IPS-NIHi7 (cell line): ENCODE results near the gene DOK5.

Source experiments
- DNase-seq: peaks from one replicate; pipeline ENCODE4 v3.0.0; 2012; ENCODE audit warnings: mixed read lengths; ENCODE audit errors: extremely low spot score

Gene DOK5

DNA sequence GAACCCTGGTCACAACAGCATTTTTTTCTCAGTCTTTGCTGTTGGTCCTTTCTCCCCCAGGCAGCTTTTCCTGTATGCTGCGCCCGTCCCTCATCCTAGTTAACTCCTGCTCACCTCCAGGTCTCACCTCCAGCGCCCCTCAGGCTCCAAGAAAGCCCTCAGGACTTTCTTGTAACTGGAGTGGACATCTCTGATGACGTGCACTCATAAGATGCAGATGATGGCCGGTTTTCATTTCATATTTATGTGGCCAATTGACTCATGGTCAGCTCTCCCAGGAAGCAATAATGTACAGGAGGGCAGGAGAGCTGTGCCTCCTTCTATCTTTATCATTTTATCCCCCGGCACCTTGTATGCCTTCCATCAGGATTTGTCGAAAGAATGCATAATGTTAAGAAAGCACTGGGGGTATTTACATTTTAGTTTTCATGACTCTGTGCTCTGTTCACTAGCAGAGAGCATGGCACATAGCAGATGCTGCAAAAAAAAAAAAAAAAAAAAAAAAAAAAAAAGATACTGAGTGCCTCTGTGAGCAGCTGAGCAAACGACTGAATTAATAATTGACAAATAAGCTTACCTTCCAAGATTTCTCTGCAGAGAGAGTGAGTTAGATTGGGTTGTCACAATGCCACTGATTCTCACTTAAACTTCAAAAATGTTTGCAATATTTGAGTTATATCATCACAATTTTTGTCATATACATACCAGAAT is 170.2 kb downstream of the DOK5 start:
- DNase-seq: no peak

DNA sequence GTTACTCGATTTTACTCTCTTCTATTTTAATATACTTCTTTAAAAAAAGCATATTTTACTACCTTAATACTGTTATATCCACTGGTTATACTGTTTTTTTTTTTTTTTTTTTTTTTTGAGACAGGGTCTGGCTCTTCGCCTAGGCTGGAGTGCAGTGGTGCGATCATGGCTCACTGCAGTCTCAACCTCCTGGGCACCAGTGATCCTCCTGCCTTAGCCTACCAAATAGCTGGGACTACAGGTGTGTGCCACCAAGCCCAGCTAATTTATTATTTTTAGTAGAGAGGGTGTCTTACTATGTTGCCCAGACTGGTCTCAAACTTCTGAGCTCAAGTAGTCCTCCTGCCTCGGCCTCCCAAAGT is 170.7 kb downstream of the DOK5 start:
- DNase-seq: no peak

DNA sequence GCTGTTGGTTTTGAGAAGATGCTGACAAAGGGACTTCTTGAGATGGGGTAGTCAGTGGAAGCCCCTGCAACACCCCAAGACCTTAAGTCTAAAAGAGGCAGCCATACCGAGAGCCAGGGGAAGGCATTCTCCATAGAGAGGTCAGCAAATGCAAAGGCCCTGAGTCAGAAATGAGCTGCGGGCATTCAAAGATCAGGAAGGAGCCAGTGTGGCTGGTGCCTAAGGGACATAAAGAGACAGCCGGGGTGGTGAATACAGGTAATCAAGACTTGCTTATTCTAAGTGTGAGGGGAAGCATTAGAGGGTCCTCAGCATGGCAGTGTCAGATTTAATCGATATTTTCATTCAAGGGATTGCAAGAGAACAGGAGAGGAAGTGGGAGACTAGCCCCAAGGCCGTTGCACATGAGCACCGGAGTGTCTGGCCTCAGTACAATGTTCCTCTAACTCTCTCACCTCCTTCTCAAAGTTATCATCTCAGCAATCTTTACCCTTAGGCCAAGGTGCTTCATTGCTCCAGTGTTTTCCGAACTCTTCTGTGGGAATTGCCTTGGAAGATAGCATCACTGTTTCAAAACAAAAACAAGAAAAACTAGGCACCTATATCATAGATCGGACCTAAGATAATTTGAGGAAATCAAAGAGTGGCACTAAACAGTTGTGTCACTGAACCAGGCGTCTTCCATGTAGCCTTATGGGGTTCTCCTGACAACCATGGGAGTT is 173.2 kb downstream of the DOK5 start:
- DNase-seq: no peak

DNA sequence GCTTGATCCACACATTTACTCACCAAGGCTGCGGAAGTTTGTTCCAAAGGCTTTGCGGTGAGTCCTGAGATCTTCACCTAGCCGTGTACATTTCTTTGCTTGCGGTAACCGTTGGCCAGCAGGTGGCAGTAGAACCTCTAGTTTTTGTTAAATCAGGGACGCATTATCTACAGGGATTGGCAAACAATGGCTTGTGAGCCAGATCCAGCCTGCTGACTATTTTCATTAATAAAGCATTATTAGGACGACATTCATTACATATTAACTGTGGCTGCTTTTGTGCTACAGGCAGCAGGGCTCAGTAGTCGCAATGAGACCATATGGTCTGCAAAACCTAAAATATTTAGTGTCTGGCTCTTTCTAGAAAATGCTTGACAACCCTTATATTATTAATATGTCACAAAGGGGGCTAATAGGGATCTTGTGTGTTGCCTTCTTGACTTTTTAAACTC is 174.1 kb downstream of the DOK5 start:
- peak; percentile 77 for DNase-seq

DNA sequence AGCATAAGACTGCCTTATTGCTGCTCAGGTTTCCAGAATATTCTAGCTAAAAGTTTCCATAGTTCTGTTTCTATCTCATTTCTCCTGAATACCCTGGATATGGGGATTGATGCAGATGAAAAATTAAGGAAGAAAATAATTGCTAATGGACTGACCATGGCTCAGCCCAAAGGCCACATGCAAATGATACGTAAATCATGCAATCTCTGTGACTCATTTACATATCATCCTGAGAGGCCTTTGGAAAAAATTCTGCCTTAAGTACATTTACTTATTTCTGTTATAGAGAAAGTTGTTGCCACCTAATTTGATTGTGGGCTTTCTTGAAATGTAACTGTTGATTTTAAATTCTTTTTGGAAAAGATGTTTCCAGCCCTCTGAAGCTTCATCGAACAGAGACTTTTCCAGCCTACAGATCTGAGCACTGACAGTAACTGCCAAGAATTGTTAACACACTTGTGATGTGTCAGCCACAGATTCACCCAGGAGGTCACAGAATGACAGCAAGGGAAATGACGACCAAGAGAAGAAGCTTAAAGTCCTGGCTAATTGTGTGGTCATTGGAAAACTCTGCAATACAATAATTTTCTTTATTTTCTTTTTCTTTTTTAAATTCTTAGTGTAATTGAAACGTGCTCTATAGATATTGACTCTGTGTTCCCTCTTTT is 174.8 kb downstream of the DOK5 start:
- no peak for DNase-seq

DNA sequence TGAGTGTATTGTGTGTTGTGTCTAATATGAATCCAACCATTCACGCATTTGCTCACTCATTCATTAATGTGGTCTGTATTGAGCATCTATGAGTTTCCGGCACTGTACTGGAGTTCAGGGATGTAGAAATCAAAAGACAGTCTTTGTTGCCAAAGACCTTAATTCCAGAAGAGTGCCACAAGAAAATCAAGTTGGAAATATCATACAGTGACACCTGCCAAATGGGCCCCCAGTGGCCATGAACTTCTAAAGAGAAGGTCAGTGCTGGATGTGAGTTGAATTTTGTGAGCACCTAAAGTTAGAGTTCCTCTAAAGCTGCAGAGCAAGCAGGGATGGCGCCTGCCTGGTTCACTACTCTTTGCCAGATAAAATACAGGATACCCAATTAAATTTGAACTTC is 175.9 kb downstream of the DOK5 start:
- no peak for DNase-seq

DNA sequence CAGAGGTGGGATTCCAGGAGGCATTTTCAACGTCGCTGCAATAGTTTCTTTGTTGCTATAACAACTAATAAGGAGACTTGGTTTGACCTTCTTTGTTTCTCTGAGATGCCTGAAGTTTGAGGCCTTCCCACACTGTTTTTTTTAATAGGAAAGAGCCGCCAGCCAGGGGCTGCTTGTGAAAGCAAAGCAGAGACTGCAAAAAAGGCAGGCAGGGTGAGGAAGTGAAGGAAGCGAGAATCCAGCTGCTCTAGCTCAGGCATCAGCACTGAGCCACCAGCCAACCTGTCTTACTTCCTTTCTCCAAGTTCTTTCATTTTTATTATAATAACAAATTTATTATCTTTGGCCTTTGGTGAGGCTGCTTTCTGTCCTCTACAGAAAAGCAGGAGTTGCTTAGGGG is 179.1 kb downstream of the DOK5 start:
- no peak for DNase-seq

DNA sequence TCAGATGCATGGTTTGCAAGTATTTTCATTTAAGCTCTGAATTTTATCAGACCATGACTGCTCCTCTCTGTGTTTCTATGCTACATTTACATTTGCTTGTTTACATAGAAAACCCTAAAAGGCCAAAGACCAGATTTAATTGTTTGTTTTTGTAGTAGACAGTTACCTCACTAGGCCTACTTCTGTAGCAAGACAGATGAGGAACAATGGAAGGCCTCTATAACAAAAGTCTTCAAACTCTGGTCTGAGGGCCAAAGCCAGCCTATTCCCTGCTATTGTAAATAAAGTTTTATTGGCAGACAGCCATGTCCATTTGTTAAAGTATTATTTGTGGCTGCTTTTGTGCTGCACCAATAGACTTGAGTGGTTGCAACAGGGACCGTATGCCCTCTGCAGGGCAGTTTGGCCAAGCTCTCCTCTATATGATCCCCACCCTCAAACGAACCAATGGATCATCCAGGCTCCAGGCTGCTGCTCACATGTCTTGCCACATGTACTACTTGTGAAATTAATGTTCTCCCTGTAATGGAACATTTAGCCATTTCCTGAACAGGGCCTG is 182.0 kb downstream of the DOK5 start:
- DNase-seq: no peak

DNA sequence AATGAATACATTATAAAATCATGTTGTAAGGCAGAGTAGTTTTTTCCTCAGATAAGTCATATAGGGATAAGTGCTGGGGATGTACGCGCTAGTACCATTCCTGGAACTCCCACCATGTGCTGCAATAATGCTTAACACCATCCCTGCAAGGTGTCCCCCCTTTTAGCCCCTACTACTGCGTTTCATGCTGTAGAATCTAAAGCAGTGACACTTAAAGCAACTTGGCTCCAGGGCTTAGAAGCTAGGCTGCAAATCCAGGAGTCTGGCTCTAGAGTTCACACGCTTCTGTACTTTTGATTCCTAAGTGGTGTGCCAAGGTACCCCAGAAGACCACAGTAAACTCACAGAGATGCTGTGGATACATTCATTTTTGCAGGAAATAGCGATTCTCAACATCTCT is 183.1 kb downstream of the DOK5 start:
- DNase-seq: no peak

DNA sequence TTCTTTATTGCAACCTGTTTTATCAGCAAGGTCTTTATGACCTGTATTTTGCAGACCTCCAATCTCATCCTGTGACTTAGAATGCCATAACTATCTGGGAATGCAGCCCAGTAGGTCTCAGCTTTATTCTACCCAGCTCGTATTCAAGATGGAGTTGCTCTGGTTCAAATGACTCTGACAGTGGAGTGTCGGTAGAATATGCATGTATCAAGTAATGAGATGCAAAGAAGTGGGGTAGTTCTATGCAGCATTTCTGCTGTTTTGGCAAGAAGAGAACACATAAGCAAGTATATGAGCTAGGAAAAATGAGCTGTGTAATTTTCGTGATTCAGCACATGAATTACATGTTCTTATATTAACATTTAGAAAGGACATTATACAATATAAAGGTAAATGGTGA is 185.9 kb downstream of the DOK5 start:
- DNase-seq: no peak

DNA sequence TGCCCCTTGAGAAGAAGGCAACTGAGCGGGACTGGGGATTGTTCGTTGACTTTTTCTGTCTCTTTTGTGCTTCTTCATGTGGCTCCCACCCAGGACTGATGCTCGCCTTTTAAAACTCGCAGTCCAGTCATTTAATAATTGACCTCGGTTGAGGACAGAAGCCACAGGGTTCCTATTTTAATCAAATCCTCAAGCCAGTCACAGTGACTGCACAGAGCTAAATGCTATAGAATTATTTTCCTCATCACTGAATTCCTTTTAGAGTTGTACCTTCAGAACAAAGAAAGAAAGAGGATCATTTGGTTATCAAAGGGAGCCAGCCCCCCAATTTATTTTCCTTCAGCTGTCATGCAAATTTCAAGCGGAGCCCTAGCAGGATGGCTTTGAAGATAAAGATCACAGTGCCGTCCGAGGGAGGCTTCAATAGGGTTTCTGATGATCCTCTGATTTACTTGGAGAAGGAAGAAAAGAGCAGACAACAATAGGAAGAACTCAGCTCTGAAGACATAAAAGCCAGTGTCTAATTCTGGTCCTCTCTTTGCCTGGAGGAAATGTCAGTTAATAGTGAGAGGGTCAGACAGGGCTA is 186.6 kb downstream of the DOK5 start:
- DNase-seq: peak; percentile 19

DNA sequence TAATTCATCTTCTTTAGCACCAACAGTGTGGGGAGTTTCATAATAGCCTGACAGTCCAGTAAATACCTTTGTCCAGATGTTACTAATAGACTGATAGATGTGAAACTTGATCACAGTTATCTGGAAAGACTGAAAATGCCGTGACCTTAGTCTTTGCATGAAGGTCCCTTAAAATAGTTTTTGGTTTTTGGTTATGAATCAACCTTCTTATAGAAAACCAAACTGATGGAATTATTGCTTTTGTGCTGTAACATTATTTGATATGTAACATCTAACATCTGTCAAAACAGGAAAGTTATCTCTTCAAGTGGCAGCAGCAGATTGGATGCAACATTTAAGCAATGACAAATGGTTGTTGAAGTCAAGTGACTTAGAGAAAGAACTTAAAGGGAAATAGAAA is 190.4 kb downstream of the DOK5 start:
- DNase-seq: no peak

DNA sequence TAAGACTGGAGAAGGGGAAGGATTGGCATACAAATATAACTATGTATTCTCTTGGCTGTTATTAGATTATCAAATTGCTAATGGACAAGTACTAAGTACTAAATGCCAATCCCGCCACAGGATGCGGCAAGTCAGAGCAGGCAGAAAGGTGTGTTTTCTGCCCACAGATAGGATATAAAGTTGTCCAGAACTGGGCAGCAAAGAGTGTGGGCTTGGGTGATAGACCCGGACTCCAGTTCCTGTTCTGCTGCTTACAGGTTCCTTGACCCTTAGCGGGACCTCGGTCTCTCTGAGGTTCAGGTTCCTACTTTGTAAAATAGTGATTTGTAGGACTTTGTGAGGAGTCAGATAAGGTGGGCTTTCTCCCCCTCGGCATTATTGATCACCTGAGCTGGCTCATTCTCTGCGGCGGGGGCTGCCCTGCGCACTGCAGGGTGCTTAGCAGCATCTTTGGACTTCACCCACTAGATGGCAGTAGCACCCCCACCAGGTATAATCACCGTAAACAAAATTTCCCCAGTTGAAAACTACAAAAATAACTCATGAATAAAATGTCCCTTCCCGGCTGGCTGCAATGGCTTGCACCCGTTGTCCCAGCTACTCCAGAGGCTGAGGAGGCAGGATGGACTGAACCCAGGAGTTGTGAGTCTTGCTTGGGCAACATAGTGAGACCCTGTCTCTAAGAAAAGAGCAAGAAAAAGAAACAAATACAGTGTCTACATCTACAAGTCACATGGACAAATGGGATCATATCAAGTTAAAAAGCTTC is 193.1 kb downstream of the DOK5 start:
- peak; percentile 53 for DNase-seq

DNA sequence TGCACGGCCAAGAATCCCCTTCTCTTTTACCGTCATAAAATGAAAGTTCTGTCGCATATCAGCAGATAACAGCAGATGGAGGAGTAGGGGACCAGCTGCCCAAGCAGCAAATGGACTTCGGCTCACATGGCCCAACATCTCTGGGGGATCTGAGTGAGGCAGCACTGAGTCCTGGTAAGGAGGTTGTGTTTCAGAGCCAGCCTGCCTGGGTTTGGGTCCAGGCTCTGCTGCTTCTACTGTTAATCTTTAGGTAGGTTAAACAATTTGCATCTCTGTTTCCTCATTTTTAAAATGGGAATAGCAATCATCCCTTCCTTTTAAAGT is 193.6 kb downstream of the DOK5 start:
- DNase-seq: no peak

DNA sequence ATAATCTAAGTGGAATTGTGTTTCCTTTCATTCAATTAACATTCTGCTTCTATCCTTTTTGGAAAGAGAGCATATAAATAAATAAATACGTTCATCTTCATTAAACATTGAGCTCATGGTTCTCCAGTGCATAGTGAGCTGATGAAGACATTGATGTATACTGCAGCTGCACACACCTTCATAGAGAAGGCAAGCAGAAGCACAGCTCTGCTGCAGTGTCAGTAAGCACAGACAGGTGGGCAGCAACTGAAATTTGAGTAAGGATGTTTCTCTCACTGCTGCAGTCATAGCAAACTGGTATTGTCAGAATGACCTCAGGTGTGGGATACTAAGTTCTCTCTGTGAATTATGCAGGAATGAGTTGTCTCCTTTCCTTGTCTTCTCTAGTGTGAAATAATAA is 202.9 kb downstream of the DOK5 start:
- DNase-seq: no peak

DNA sequence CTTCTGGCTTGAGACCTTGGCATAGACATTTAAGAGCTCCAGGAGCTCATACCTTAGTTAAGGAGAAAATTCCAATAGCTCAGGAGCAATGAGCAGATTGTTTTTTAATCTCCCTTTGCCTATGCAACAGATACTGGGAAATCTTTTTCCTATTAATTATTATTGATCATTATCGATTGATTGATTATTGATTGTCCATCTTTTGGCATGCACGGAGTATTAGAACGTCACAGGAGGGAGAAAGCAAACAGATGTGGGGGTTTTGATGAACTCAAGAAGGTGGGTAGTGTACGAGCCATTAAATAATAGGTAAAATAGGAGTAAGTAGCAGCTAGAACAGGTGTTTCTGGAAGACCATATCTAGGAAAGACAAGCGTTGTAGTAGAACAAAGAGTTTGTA is 205.0 kb downstream of the DOK5 start:
- no peak for DNase-seq

DNA sequence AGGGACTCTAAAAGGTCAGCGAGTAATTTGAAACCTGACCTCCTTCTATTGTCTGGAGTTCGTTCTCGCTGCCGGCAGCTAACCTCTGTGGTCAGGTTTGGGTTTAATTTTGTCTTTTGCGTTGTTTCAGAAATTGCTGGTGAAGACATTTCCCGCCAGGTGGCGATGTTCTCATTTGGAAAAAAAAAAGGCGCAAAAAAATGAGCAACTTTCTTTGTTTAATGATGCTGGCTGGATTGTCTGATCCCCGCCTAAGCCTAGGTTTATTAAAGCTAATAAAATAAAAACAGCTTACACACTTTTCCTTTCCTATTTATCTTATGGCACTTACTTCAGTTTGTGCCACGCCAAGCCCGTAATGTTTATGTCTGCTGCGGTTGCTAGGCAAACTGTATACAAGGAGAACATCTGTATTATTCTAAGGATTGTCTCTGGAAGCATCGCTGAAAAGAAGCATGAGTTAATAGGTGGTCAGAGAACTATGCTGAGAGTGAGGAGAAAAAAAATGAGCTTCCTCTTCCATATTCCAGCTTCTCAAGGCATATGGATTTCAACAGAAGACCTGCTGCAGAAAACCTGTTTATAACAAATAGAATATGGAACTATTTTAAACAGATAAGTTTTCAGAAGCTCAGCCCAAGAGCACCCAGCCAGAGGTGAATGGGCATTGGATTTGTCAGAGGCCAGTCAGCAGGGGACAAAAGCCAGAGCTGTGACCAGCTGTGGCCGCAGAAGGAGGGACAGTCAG is 205.7 kb downstream of the DOK5 start:
- DNase-seq: peak; percentile 30

DNA sequence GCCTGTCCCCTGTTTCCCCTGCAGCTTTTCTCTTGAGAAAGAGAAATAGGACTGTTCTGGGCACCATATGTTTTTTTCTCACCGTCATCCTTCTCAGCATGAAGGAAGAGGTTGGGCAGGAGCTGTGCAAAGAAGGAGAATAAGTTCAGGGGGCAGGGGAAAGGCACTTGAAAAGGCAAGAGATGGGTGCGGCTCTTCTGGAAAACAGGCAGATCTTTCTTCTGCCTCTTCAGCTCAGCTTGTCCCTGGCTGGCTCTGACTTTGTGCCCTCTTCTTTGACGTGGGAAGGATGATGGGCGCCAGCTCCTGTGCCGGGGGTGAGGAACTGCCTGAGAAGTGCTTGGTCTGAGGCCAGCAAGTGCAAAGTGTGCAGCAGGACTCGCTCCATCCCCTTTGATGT is 206.5 kb downstream of the DOK5 start:
- no peak for DNase-seq

DNA sequence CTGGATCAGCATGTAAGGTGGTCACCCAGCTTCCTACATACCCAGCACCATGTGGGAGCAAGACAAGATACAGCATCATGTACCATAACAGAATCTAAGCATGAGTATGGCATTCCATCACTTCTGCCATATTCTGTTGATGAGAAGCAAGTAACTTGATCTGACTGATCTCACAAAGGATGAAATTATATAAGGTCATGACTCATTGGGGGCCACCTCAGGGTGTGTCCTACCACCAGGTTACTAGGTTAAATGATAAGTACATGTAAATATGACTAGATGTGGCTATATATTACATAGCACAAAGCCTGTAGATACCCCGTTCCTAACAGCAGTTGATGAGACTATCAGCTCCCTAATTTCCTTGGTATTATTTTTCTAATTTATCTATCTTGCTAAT is 213.1 kb downstream of the DOK5 start:
- DNase-seq: no peak

DNA sequence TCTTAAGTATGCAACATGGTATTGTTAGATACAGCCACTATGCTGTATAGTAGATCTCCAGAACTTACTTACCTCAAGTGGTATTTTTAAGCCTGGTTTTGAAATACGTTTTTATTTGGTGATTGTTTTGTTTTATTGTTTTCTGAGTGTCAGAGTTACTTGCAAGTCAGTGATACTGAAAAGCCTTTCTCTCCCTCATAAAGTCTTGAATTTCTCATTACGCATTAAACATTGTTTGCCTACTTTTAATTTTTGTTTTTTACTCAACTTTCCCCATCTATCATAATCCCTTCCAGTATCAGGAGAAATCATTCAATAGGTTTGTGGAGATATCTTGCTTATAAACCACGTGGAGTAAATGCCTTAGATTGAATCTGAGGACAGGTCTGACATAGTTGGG is 214.9 kb downstream of the DOK5 start:
- DNase-seq: no peak

DNA sequence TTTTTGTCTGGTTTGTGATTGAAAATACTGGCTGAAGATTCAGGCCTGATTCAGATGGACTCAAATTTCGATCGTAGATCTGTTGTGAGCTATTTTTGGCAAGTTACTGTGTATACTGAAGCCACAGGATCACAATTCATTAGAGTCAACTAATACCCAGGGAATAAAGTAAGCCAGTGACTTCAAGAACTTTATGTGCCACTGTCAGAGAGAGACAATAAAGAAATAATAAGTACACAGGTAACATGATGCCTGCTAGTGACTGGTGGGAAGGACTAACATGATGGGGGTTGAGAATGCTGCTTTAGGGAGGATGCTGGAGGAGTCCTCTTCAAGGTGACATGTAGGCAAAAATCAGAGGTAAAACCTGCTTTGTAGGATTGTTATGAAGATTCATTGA is 215.9 kb downstream of the DOK5 start:
- no peak for DNase-seq
